Endothelial cell of umbilical vein (primary cell): Measurements from ENCODE around the gene CCNA1. TPM values are rescaled to one million over a fixed set of nuclear protein-coding genes. Genes with fewer than 3 reads are reported as not detected.

ENCODE experiments used
- BruUV-seq: library from RNA; stranded (reverse); fragments of 400-500 nt; replicated peaks from 2 replicates; lab custom pipeline; 2021; lab: Mats Ljungman, UMichigan
- CTCF ChIA-PET: fragments of 300-600, 350-600 bp; sonication (Branson Sonifier 250); formaldehyde crosslinking; loops from one replicate; lab custom pipeline; 2021; ENCODE audit warnings: antibody characterized with exemption, inconsistent platforms; lab: Charles Lee
- POLR2A ChIA-PET: fragments of 300-600, 350-600 bp; sonication (Branson Sonifier 250); formaldehyde crosslinking; loops from one replicate; lab custom pipeline; 2021; ENCODE audit warnings: antibody characterized with exemption, inconsistent platforms; lab: Charles Lee
- DNase-seq: peaks from one replicate; pipeline ENCODE4 v3.0.0-alpha.2; 2011; ENCODE audit warnings: low read depth, low spot score
- FAIRE-seq: peaks from 2 replicates; lab custom pipeline; 2011; peaks lifted over from hg19 to GRCh38; lab: Jason Lieb, UNC
- H2AFZ ChIP-seq: 2 replicates; pipeline ENCODE4 v1.6.0; 2012; ENCODE audit warnings: low read depth, low read length, control low read depth, inconsistent platforms
- H3K27ac ChIP-seq: 2 replicates; pipeline ENCODE4 v1.5.1; 2011; ENCODE audit warnings: low read depth, mild to moderate bottlenecking, control low read depth, low read length, moderate library complexity; ENCODE audit not compliant: insufficient read depth
- H3K27me3 ChIP-seq, 2 experiments: 2 replicates each; pipeline versions ENCODE4 v1.6.0 to v1.6.1; 2011; ENCODE audit warnings: low read length in 2 of 2, mixed read lengths in 1 of 2; ENCODE audit not compliant: control insufficient read depth in 2 of 2, insufficient read depth in 2 of 2
- H3K36me3 ChIP-seq, 2 experiments: 2 replicates in 1 of 2; 3 replicates in 1 of 2; pipeline ENCODE4 v1.5.1; 2011; ENCODE audit warnings: low read length in 2 of 2, mild to moderate bottlenecking in 1 of 2, moderate library complexity in 1 of 2; ENCODE audit not compliant: control insufficient read depth in 2 of 2, insufficient read depth in 2 of 2; ENCODE audit errors: extremely low read depth in 1 of 2
- H3K4me1 ChIP-seq: 3 replicates; pipeline ENCODE4 v1.5.1; 2011; ENCODE audit warnings: mild to moderate bottlenecking, low read length; ENCODE audit not compliant: control insufficient read depth, insufficient read depth; ENCODE audit errors: extremely low read depth
- H3K4me2 ChIP-seq: 2 replicates; pipeline ENCODE4 v1.6.1; 2011; ENCODE audit warnings: low read length, control low read depth, mixed read lengths; ENCODE audit not compliant: insufficient read depth
- H3K4me3 ChIP-seq, 3 experiments: fragments of 200-600 bp in 1 of 3; sonication (generic), shearing (Covaris generic) in 1 of 3; replicated peaks in 1 of 3; 2 replicates each; pipeline ENCODE4 v1.5.1; 2011 to 2016; ENCODE audit warnings: control low read depth in 3 of 3, low read length in 3 of 3, mild to moderate bottlenecking in 2 of 3, inconsistent platforms in 1 of 3, low read depth in 1 of 3, moderate library complexity in 1 of 3; ENCODE audit not compliant: insufficient read depth in 1 of 3
- H3K79me2 ChIP-seq: 2 replicates; pipeline ENCODE4 v1.6.0; 2012; ENCODE audit warnings: low read length, inconsistent platforms; ENCODE audit not compliant: control insufficient read depth, insufficient read depth
- H3K9ac ChIP-seq: replicated peaks from 2 replicates; pipeline ENCODE3; 2011; ENCODE audit warnings: low read length, control low read depth; ENCODE audit not compliant: insufficient read depth; ENCODE audit errors: extremely low read depth
- H3K9me1 ChIP-seq: replicated peaks from 3 replicates; pipeline ENCODE4 v1.6.0; 2011; ENCODE audit warnings: mild to moderate bottlenecking, low read length; ENCODE audit not compliant: control insufficient read depth, insufficient read depth; ENCODE audit errors: extremely low read depth
- H3K9me3 ChIP-seq: replicated peaks from 2 replicates; pipeline ENCODE4 v1.5.1; 2012; ENCODE audit warnings: low read length, inconsistent platforms; ENCODE audit not compliant: control insufficient read depth, insufficient read depth
- H4K20me1 ChIP-seq: replicated peaks from 2 replicates; pipeline ENCODE3; 2011; ENCODE audit warnings: mild to moderate bottlenecking, low read length; ENCODE audit not compliant: control insufficient read depth, insufficient read depth; ENCODE audit errors: extremely low read depth
- CTCF ChIP-seq, 2 donors: IDR thresholded peaks; 1 replicate in 1 of 2; 2 replicates in 1 of 2; pipeline ENCODE4 v1.5.1; 2011; ENCODE audit warnings: low read length in 2 of 2, mild to moderate bottlenecking in 2 of 2, moderate library complexity in 2 of 2, control low read depth in 1 of 2, inconsistent platforms in 1 of 2, low read depth in 1 of 2; ENCODE audit not compliant: insufficient read depth in 1 of 2; ENCODE audit errors: extremely low read depth in 1 of 2
- EZH2 ChIP-seq: IDR thresholded peaks from 2 replicates; pipeline ENCODE4 v1.6.1; 2012; ENCODE audit warnings: borderline replicate concordance, low read depth, mild to moderate bottlenecking, moderate library complexity, low read length, inconsistent platforms; ENCODE audit not compliant: severe bottlenecking
- FOS ChIP-seq: IDR thresholded peaks from 2 replicates; pipeline ENCODE4 v1.6.1; 2011; ENCODE audit warnings: mild to moderate bottlenecking, low read length, moderate library complexity, borderline replicate concordance; ENCODE audit not compliant: insufficient read depth
- GATA2 ChIP-seq: IDR thresholded peaks from 2 replicates; pipeline ENCODE4 v1.7.0; 2011; ENCODE audit warnings: low read depth, mild to moderate bottlenecking, moderate library complexity, mixed read lengths, low read length; ENCODE audit not compliant: insufficient read length, insufficient read depth
- JUN ChIP-seq: IDR thresholded peaks from 2 replicates; pipeline ENCODE4 v1.6.1; 2011; ENCODE audit warnings: borderline replicate concordance, low read depth; ENCODE audit not compliant: insufficient read length, insufficient read depth
- MYC ChIP-seq: IDR thresholded peaks from one replicate; pipeline ENCODE4 v1.6.1; 2011; ENCODE audit warnings: mild to moderate bottlenecking, low read depth, low read length
- POLR2A ChIP-seq: IDR thresholded peaks from 2 replicates; pipeline ENCODE4 v1.6.1; 2012; ENCODE audit warnings: low read depth, mild to moderate bottlenecking, control low read depth, low read length
- dilution Hi-C: fragments of 300-500 bp; cut with MboI; formaldehyde crosslinking; loops from one replicate; pipeline ENCODE4 v1.15.0; 2019; ENCODE audit warnings: low sequenced_read_pairs; ENCODE audit not compliant: extremely low pct_ligation_motif_present
- intact Hi-C: fragments of 100-400 bp; cut with micrococcal nuclease; formaldehyde crosslinking; loops from one replicate; pipeline ENCODE4 v1.10.0; 2022
- polyA plus RNA-seq, 4 experiments: library from polyadenylated mRNA; depleted of rRNA in 3 of 4; stranded (reverse) in 3 of 4; unstranded in 1 of 4; fragments of >200 nt; gene quantifications; 2 replicates each; pipeline versions ENCODE4 v1.2.1 to v1.2.3, GENCODE V29; 2011 to 2012; ENCODE audit warnings: missing spikeins in 1 of 4
- total RNA-seq: library from RNA; stranded (reverse); gene quantifications from 2 replicates; pipeline ENCODE4 v1.2.3, GENCODE V29; 2021

Gene CCNA1
- total and polyA plus RNA-seq, 2 donors (not counting 3 experiments of a cell fraction or from before 2014, with no cell fraction given): 0.46 to 2.8 TPM

- FAIRE-seq: no peak
- Histone ChIP-seq H3K79me2 (no peaks in the 10 kb centered on the region), H3K4me1 (no peaks in the 10 kb centered on the region), H3K36me3 (no peaks in the 10 kb centered on the region), H3K4me3 (no peak overlapping the region), H4K20me1 (no peaks in the 10 kb centered on the region), H2AFZ (no peak overlapping the region), H3K9me3 (no peaks in the 10 kb centered on the region), H3K27ac (no peak overlapping the region), H3K9ac (no peak overlapping the region), H3K4me2 (no peak overlapping the region), H3K27me3 (peaks cover under 1 to 2% of the 10 kb centered on the region in 2 experiments), H3K9me1 (no peaks in the 10 kb centered on the region)
- BruUV-seq: no TSS peak
- ChIA-PET POLR2A (no interaction called here), CTCF (no interaction called here)
- TF ChIP-seq EZH2: no peak
- no peak for TF ChIP-seq FOS
- TF ChIP-seq POLR2A: no peak
- no peak for TF ChIP-seq MYC
- dilution Hi-C loops: no loop called here
- no peak for DNase-seq
- intact Hi-C loops: no loop called here
These were observed 29.2 kb downstream of the CCNA1 start for GRCh38 chr13:36461506-36461905.

GRCh38 chr13:36475468-36475867 lies 43.2 kb downstream of the CCNA1 start:
- CTCF ChIA-PET: interaction anchor here (0.7 to 1.0 kb wide), 2 partner anchors 22 to 56 kb away, joined by 3 read pairs; no protein-coding TSS in a partner anchor
- dilution Hi-C loops: no loop called here
- DNase-seq (no peak), FAIRE-seq (no peak)
- Histone ChIP-seq H3K27me3 (peaks cover 4 to 13% of the 10 kb centered on the region in 2 experiments), H3K9ac (no peak overlapping the region), H3K4me2 (no peak overlapping the region), H3K9me1 (no peaks in the 10 kb centered on the region), H3K27ac (no peak overlapping the region), H2AFZ (no peak overlapping the region), H3K4me3 (no peak overlapping the region), H3K79me2 (no peaks in the 10 kb centered on the region), H3K9me3 (no peaks in the 10 kb centered on the region), H3K4me1 (no peaks in the 10 kb centered on the region), H4K20me1 (no peaks in the 10 kb centered on the region), H3K36me3 (no peaks in the 10 kb centered on the region)
- POLR2A ChIA-PET: no interaction called here
- no TSS peak for BruUV-seq
- TF ChIP-seq JUN: no peak
- TF ChIP-seq GATA2: no peak
- no peak for TF ChIP-seq POLR2A
- peak in 1 of 2 donors; percentile 7 for TF ChIP-seq CTCF (IDR thresholded peaks at IDR 0.05; ENCODE audit: extremely low read depth in 1 of 2, insufficient read depth in 1 of 2, low read depth in 1 of 2, low read length in 2 of 2)
- no peak for TF ChIP-seq EZH2
- intact Hi-C loops: no loop called here
